ENCODE data around the gene PEMT.

PEMT gene

GRCh38 chr17:17462048-17462824 is 129.3 kb downstream of the PEMT start:
- DNase-seq (ENCODE audit: extremely low read depth, low read depth) = no peak
- TF ChIP-seq CTCF (IDR thresholded peaks at IDR 0.05; ENCODE audit: low read depth, low read length) = no peak

- TF ChIP-seq CTCF (IDR thresholded peaks at IDR 0.05; ENCODE audit: low read depth, low read length) = no peak
- DNase-seq (ENCODE audit: extremely low read depth, low read depth) = no peak
Measured at GRCh38 chr17:17460038-17460437, 131.5 kb downstream of the PEMT start.

- DNase-seq (ENCODE audit: extremely low read depth, low read depth) = no peak
- TF ChIP-seq CTCF (IDR thresholded peaks at IDR 0.05; ENCODE audit: low read depth, low read length) = no peak
Measured at GRCh38 chr17:17457680-17458079, 133.8 kb downstream of the PEMT start.

- no peak for DNase-seq (ENCODE audit: extremely low read depth, low read depth)
- no peak for TF ChIP-seq CTCF (IDR thresholded peaks at IDR 0.05; ENCODE audit: low read depth, low read length)
Measured at GRCh38 chr17:17456251-17456650, 135.3 kb downstream of the PEMT start.
